GM12865 (cell line): ENCODE results near the gene TMEM53.

ENCODE experiments used
- DNase-seq: peaks from one replicate; pipeline ENCODE4 v3.0.0; 2010; ENCODE audit warnings: low read depth
- H3K4me3 ChIP-seq: 2 replicates; pipeline ENCODE4 v1.5.1; 2011; ENCODE audit warnings: mild to moderate bottlenecking, low read depth, low read length, control low read depth
- CTCF ChIP-seq: IDR thresholded peaks from 2 replicates; pipeline ENCODE4 v1.5.1; 2011; ENCODE audit warnings: low read length, control low read depth, low read depth, inconsistent platforms; ENCODE audit not compliant: insufficient read depth; ENCODE audit errors: missing control alignments

Gene TMEM53

GRCh38 chr1:44681905-44682882, 7.9 kb upstream of the TMEM53 start:
- H3K4me3 ChIP-seq = no peak overlapping the region
- DNase-seq = no peak

GRCh38 chr1:44679468-44679867, 5.2 kb upstream of the TMEM53 start:
- DNase-seq = no peak
- H3K4me3 ChIP-seq = no peak overlapping the region
- TF ChIP-seq CTCF = no peak

More at GRCh38 chr1:44681905-44682882, 7.9 kb upstream of the TMEM53 start:
- no peak for TF ChIP-seq CTCF

- no peak for DNase-seq
- no peak overlapping the region for H3K4me3 ChIP-seq
- TF ChIP-seq CTCF = no peak
Measured at GRCh38 chr1:44678626-44679025, 4.3 kb upstream of the TMEM53 start.

- no peak for TF ChIP-seq CTCF
- no peak overlapping the region for H3K4me3 ChIP-seq
- DNase-seq = no peak
Measured at GRCh38 chr1:44678120-44678519, 3.8 kb upstream of the TMEM53 start.

GRCh38 chr1:44677201-44677766, 3.0 kb upstream of the TMEM53 start:
- TF ChIP-seq CTCF = peak; percentile 56
- no peak overlapping the region for H3K4me3 ChIP-seq
- DNase-seq = peak; percentile 71

GRCh38 chr1:44676484-44677200, 2.4 kb upstream of the TMEM53 start:
- no peak for TF ChIP-seq CTCF
- peak overlapping the region; percentile 14 for H3K4me3 ChIP-seq
- peak; percentile 68 for DNase-seq
